GM10266 (cell line): Measurements from ENCODE around the gene PTPRM.

Experiments used
- DNase-seq: peaks from one replicate; pipeline ENCODE4 v3.0.0; 2012; ENCODE audit errors: extremely low spot score
- CTCF ChIP-seq: IDR thresholded peaks from 2 replicates; pipeline ENCODE4 v1.5.1; 2012; ENCODE audit warnings: mild to moderate bottlenecking, low read depth; ENCODE audit not compliant: control insufficient read depth, insufficient read depth; ENCODE audit errors: missing control alignments

PTPRM gene

GRCh38 chr18:7688580-7688979, 121.5 kb downstream of the PTPRM start:
- no peak for DNase-seq
- TF ChIP-seq CTCF, result no peak

GRCh38 chr18:7691206-7691605, 124.1 kb downstream of the PTPRM start:
- no peak for DNase-seq
- no peak for TF ChIP-seq CTCF

- TF ChIP-seq CTCF, result no peak
- no peak for DNase-seq
Observed at GRCh38 chr18:7696780-7697179, 129.7 kb downstream of the PTPRM start.

- no peak for TF ChIP-seq CTCF
Observed at GRCh38 chr18:7697306-7697705, 130.2 kb downstream of the PTPRM start.

GRCh38 chr18:7711495-7711894, 144.4 kb downstream of the PTPRM start:
- no peak for DNase-seq
- TF ChIP-seq CTCF, result no peak

More at GRCh38 chr18:7697306-7697705, 130.2 kb downstream of the PTPRM start:
- no peak for DNase-seq

GRCh38 chr18:7720395-7720794, 153.3 kb downstream of the PTPRM start:
- DNase-seq, result no peak
- TF ChIP-seq CTCF, result no peak

- no peak for TF ChIP-seq CTCF
- DNase-seq, result no peak
Observed at GRCh38 chr18:7721532-7721931, 154.4 kb downstream of the PTPRM start.
